ENCODE results near the gene PCBD1.

- TF ChIP-seq CTCF (IDR thresholded peaks at IDR 0.05; ENCODE audit: low read depth, low read length), result no peak
- no peak for TF ChIP-seq EZH2phosphoT487 (IDR thresholded peaks at IDR 0.05; ENCODE audit: low read depth)
Observed at GRCh38 chr10:70932392-70933196, 44.2 kb upstream of the PCBD1 start.
